ENCODE data around the gene CYTH1.
A peak's percentile ranks its signal among the peaks of the same experiment; 100 is the strongest.

CYTH1 gene

GRCh38 chr17:78687125-78687524, 94.9 kb downstream of the CYTH1 start:
- no peaks in the 10 kb centered on the region for H3K36me3 ChIP-seq (replicated peaks)
- no peak for TF ChIP-seq CTCF (IDR thresholded peaks at IDR 0.05; ENCODE audit: low read depth, low read length, missing control alignments)
- in situ Hi-C loops (cut with HindIII; ENCODE audit: low pct_ligation_motif_present, low sequenced_read_pairs): no loop called here
- no peak overlapping the region for H3K4me3 ChIP-seq (ENCODE audit: low read depth, low read length)
- DNase-seq: no peak
- H3K27me3 ChIP-seq (replicated peaks): no peaks in the 10 kb centered on the region
- H3K27ac ChIP-seq: no peak overlapping the region

DNA sequence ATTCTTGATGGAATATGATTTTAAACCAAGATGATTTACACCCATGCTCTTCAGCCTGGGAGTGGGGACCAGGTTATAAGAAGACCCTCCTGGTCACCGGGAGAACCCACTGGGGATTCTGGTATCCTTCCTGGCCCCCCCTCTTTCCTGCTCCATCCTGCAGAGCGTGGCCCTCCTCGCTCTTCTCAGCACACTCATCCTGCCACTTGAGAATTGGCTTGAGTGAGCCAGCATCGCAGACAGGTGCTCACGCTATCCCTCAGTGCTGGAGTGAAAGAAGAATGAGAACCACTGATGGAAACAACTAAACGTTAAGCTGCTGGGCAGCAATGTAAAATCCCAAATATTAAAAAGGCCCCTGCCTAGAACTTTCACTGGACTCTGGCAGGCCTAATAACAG, 98.0 kb downstream of the CYTH1 start:
- DNase-seq: no peak
- Histone ChIP-seq H3K4me3 (ENCODE audit: low read depth, low read length) (no peak overlapping the region), H3K36me3 (replicated peaks) (no peaks in the 10 kb centered on the region), H3K27me3 (replicated peaks) (no peaks in the 10 kb centered on the region), H3K27ac (no peak overlapping the region)
- TF ChIP-seq CTCF (IDR thresholded peaks at IDR 0.05; ENCODE audit: low read depth, low read length, missing control alignments): no peak
- in situ Hi-C loops (cut with HindIII; ENCODE audit: low pct_ligation_motif_present, low sequenced_read_pairs): no loop called here

DNA sequence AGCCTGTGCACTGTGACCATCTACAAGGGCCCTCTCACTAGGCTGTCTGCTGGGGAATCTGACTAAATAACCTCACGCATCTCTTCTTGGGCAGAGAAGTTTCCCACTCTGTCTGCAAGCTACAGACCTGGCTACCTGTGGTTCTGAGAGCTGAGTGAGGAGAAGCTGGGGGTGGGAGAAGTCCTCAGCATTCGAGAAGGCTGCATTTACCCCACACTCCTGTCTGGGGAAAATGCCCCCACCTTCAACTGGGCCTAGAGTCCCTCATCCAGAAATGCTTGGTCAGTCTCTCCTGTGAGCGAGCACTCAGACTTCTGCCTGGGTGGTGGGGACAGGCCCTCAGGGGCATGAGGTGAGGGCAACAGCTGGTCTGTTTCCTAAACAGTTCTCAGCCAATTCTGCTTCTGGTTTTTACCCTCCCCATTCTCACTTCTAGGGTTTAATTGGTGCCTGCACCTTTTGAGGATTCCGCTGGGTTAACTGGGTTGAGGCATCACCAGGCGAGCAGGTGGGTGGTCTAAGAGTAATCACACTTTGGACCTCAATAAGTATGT, 98.6 kb downstream of the CYTH1 start:
- Histone ChIP-seq H3K4me3 (ENCODE audit: low read depth, low read length) (no peak overlapping the region), H3K36me3 (replicated peaks) (no peaks in the 10 kb centered on the region), H3K27ac (no peak overlapping the region), H3K27me3 (replicated peaks) (no peaks in the 10 kb centered on the region)
- in situ Hi-C loops (cut with HindIII; ENCODE audit: low pct_ligation_motif_present, low sequenced_read_pairs): no loop called here
- no peak for DNase-seq
- no peak for TF ChIP-seq CTCF (IDR thresholded peaks at IDR 0.05; ENCODE audit: low read depth, low read length, missing control alignments)

- Histone ChIP-seq H3K27me3 (replicated peaks) (no peaks in the 10 kb centered on the region), H3K4me3 (ENCODE audit: low read depth, low read length) (no peak overlapping the region), H3K27ac (no peak overlapping the region), H3K36me3 (replicated peaks) (peaks cover 5% of the 10 kb centered on the region)
- TF ChIP-seq CTCF (IDR thresholded peaks at IDR 0.05; ENCODE audit: low read depth, low read length, missing control alignments): no peak
- in situ Hi-C loops (cut with HindIII; ENCODE audit: low pct_ligation_motif_present, low sequenced_read_pairs): no loop called here
- DNase-seq: no peak
These were observed 99.7 kb downstream of the CYTH1 start for GRCh38 chr17:78682363-78682762.

- Histone ChIP-seq H3K27me3 (replicated peaks) (no peaks in the 10 kb centered on the region), H3K4me3 (ENCODE audit: low read depth, low read length) (peak overlapping the region; percentile 42), H3K36me3 (replicated peaks) (peaks cover 12% of the 10 kb centered on the region), H3K27ac (peak overlapping the region; percentile 65)
- peak; percentile 54 for DNase-seq
- TF ChIP-seq CTCF (IDR thresholded peaks at IDR 0.05; ENCODE audit: low read depth, low read length, missing control alignments): no peak
- in situ Hi-C loops (cut with HindIII; ENCODE audit: low pct_ligation_motif_present, low sequenced_read_pairs): no loop called here
These were observed 101.6 kb downstream of the CYTH1 start for GRCh38 chr17:78680436-78680835.

All from brain microvascular endothelial cell (primary cell).